Lung (tissue), 12 donors: ENCODE results near the gene TLE1. TPM values are rescaled to one million over a fixed set of nuclear protein-coding genes. Genes with fewer than 3 reads are reported as not detected.

Source experiments
- ATAC-seq: fragments of 200-7000 bp; cut with Tn5 transposase; one replicate; pipeline ENCODE4 v1.9.1; 2020; ENCODE audit warnings: moderate number of reproducible peaks; ENCODE audit not compliant: insufficient read depth, low FRiP score
- DNase-seq, 3 donors: peaks; one replicate each; pipeline ENCODE4 v3.0.0-alpha.2; 2013 to 2017
- H3K27ac ChIP-seq, 2 donors: one replicate each; pipeline ENCODE4 v1.5.1; 2013; ENCODE audit warnings: mild to moderate bottlenecking in 2 of 2, moderate library complexity in 2 of 2, control low read depth in 1 of 2, inconsistent platforms in 1 of 2, low read depth in 1 of 2, low read length in 1 of 2
- H3K27me3 ChIP-seq, 3 donors: one replicate each; pipeline ENCODE4 v1.5.1; 2013; ENCODE audit warnings: low read length in 2 of 3; ENCODE audit not compliant: control insufficient read depth in 3 of 3, insufficient read depth in 3 of 3
- H3K36me3 ChIP-seq, 4 donors: one replicate each; pipeline ENCODE4 v1.5.1; 2013; ENCODE audit warnings: low read length in 4 of 4, mild to moderate bottlenecking in 1 of 4, moderate library complexity in 1 of 4; ENCODE audit not compliant: control insufficient read depth in 4 of 4, insufficient read depth in 4 of 4
- H3K4me1 ChIP-seq, 5 donors: one replicate each; pipeline ENCODE4 v1.5.1; 2013; ENCODE audit warnings: low read length in 5 of 5, mild to moderate bottlenecking in 2 of 5, moderate library complexity in 1 of 5; ENCODE audit not compliant: control insufficient read depth in 5 of 5, insufficient read depth in 5 of 5
- H3K4me3 ChIP-seq: one replicate; pipeline ENCODE4 v1.5.1; 2013; ENCODE audit warnings: mild to moderate bottlenecking, control low read depth, moderate library complexity
- H3K9ac ChIP-seq, 2 donors: one replicate each; pipeline ENCODE4 v1.5.1; 2013; ENCODE audit warnings: low read length in 2 of 2, control low read depth in 1 of 2; ENCODE audit not compliant: insufficient read depth in 1 of 2
- H3K9me3 ChIP-seq, 4 donors: one replicate each; pipeline ENCODE4 v1.5.1; 2013; ENCODE audit warnings: low read length in 3 of 4, mild to moderate bottlenecking in 1 of 4, moderate library complexity in 1 of 4; ENCODE audit not compliant: control insufficient read depth in 4 of 4, insufficient read depth in 3 of 4
- WGBS, 2 donors: extraction: QIAGEN DNeasy Blood & Tissue Kit; methylation state at CpG; one replicate each; pipeline ENCODE4 v1.1.7; 2013; 5-methylcytosine and 5-hydroxymethylcytosine counted together
- polyA plus RNA-seq, 2 donors: library from polyadenylated mRNA; stranded (reverse); fragments of 200-250 nt; gene quantifications; one replicate each; pipeline ENCODE4 v1.2.1, GENCODE V29; 2013
- total RNA-seq, 2 donors: library from RNA; depleted of rRNA in 1 of 2; stranded (reverse); fragments of >200 nt in 1 of 2; gene quantifications; one replicate each; pipeline ENCODE4 v1.2.1, GENCODE V29; 2014 to 2021
- TF ChIP-seq, protein P1 (sequence below): IDR thresholded peaks from 2 replicates; pipeline ENCODE4 v1.5.1; 2012; ENCODE audit warnings: mild to moderate bottlenecking; ENCODE audit errors: control extremely low read depth, extremely low read depth
- donor health status: control.
- donor health status: control.
- donor health status: Bipolar disorder and iron deficiency.
- donor health status: healthy.
- donor health status: DM: yes; HTN: yes; CAD: no.

The TLE1 gene
- total and polyA plus RNA-seq, 4 donors: 16.8 to 35.2 (median 19.4) TPM

DNA sequence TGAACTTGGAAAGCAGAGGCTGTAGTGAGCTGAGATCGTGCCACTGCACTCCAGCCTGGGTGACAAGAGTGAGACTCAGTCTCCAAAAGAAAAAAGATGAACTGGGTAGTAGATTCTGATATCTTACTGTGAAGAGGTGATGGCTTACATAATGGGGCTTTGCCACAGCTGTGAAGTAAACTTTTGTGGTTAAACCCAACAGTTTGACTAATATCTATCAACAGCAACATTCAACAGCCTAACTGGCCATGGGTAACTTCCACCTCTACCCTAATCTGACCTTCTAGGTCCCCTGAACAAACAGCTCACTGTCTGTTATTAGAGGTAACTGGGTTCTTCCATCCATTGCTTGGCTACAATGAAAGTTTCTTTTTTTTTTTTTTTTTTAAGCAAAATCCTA is 52.1 kb downstream of the TLE1 start:
- WGBS, 2 donors: 52 to 88% methylated on average over 1 of the region's 1 CpG
- Histone ChIP-seq H3K36me3 (peaks cover 2 to 10% (median 4%) of the 10 kb centered on the region in 4 donors), H3K4me3 (no peak overlapping the region), H3K27me3 (no peaks in the 10 kb centered on the region), H3K27ac (no peak overlapping the region), H3K9ac (no peak overlapping the region), H3K4me1 (peaks cover 0 to 3% (median 0%) of the 10 kb centered on the region in 5 donors), H3K9me3 (no peaks in the 10 kb centered on the region)
- TF ChIP-seq, protein P1, sequence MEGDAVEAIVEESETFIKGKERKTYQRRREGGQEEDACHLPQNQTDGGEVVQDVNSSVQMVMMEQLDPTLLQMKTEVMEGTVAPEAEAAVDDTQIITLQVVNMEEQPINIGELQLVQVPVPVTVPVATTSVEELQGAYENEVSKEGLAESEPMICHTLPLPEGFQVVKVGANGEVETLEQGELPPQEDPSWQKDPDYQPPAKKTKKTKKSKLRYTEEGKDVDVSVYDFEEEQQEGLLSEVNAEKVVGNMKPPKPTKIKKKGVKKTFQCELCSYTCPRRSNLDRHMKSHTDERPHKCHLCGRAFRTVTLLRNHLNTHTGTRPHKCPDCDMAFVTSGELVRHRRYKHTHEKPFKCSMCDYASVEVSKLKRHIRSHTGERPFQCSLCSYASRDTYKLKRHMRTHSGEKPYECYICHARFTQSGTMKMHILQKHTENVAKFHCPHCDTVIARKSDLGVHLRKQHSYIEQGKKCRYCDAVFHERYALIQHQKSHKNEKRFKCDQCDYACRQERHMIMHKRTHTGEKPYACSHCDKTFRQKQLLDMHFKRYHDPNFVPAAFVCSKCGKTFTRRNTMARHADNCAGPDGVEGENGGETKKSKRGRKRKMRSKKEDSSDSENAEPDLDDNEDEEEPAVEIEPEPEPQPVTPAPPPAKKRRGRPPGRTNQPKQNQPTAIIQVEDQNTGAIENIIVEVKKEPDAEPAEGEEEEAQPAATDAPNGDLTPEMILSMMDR: no peak
- ATAC-seq (no peak), DNase-seq (no peak)

DNA sequence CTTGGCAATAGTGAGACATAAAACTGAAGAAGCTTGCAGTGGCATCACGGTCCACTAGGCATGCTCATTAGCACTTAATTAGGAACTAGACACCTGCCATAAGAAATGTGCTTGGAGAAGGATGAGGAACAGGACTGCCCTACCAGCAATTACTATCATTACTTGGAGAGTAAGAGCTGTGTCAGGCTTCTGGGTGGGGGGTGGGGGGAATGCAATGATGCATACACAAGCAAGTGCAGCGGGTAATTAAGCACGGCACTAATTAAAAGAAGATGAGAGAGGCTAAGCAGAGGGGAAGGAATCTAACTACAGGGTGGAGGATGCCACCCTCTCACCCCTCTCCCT is 53.1 kb downstream of the TLE1 start:
- ATAC-seq (no peak), DNase-seq (no peak)
- TF ChIP-seq, protein P1: no peak
- Histone ChIP-seq H3K27ac (no peak overlapping the region), H3K9me3 (no peaks in the 10 kb centered on the region), H3K36me3 (peaks cover 2 to 14% (median 7%) of the 10 kb centered on the region in 4 donors), H3K9ac (no peak overlapping the region), H3K27me3 (no peaks in the 10 kb centered on the region), H3K4me3 (no peak overlapping the region), H3K4me1 (peaks cover 0 to 3% (median 0%) of the 10 kb centered on the region in 5 donors)
- WGBS, 2 donors: 93 to 96% methylated on average over 3 of the region's 3 CpGs

DNA sequence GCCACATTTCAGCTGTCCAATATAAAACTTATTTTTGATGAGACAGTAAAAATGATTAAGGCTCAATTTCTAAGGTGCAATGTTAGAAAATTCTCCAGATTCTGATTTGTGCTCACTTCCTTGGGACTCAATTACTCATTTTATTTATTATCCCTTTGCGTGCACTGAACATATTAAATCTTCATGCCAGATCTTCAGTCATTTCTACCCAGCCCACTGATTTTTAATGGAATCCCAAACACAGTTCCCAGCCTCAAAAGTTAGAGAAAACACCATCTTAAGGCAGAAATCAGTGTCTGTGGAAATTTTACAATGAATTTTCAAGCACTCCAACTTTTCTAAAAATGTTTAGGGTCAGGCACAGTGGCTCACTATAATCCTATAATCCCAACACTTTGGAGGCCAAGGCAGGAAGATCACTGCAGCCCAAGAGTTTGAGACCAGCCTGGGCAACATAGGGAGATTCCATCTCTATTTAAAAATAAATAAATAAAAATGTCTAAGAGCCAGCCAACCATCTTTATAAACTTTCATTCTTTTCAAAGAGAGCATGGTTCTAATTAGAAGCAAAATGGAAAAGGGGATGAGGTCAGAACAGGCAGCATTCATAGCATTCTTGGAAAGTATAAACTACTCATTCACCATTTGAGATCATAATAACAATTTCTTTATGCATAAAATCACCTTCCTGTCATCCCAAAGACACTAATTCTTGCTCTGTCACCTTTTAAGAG is 53.7 kb downstream of the TLE1 start:
- no peak overlapping the region for H3K4me3 ChIP-seq
- H3K36me3 ChIP-seq: peaks cover 2 to 17% (median 8%) of the 10 kb centered on the region in 4 donors
- 97% methylated on average over 1 of the region's 1 CpG for WGBS, 2 donors
- H3K9ac ChIP-seq: no peak overlapping the region
- ATAC-seq: no peak
- no peak for DNase-seq
- peaks cover 0 to 3% (median 0%) of the 10 kb centered on the region in 5 donors for H3K4me1 ChIP-seq
- no peaks in the 10 kb centered on the region for H3K27me3 ChIP-seq
- H3K9me3 ChIP-seq: no peaks in the 10 kb centered on the region
- no peak overlapping the region for H3K27ac ChIP-seq
- TF ChIP-seq, protein P1: no peak
